NT2/D1 (cell line): ENCODE measurements around the gene GFPT1.

ENCODE experiments used
- YY1 ChIP-seq: IDR thresholded peaks from 2 replicates; pipeline ENCODE4 v1.6.1; 2011; ENCODE audit not compliant: insufficient read length, insufficient read depth
- ZNF274 ChIP-seq: IDR thresholded peaks from 2 replicates; pipeline ENCODE4 v1.6.1; 2011; ENCODE audit warnings: mild to moderate bottlenecking, low read depth, low read length

GRCh38 chr2:69298261-69298660 lies 88.8 kb downstream of the GFPT1 start:
- TF ChIP-seq ZNF274 (no peak), YY1 (no peak)
